A673 (cell line): Measurements from ENCODE around the gene LRRC8B.

Source experiments
- CTCF ChIP-seq: fragments of 300-800, 200-600 bp; sonication (generic); conservative IDR thresholded peaks from 2 replicates; pipeline ENCODE4 v1.5.1; 2017; ENCODE audit warnings: low read depth, mild to moderate bottlenecking, antibody characterized with exemption, low read length, moderate library complexity, mixed read lengths
- EZH2 ChIP-seq: fragments of 200-600 bp; sonication (generic); IDR thresholded peaks from 2 replicates; pipeline ENCODE4 v1.6.1; 2017; ENCODE audit warnings: borderline replicate concordance, low read depth, mild to moderate bottlenecking, mixed read lengths, antibody characterized with exemption, low read length; ENCODE audit not compliant: poor library complexity, severe bottlenecking

GRCh38 chr1:89631816-89632656 lies 107.4 kb downstream of the LRRC8B start:
- TF ChIP-seq CTCF (no peak), EZH2 (no peak)
